H1 (cell line): ENCODE results near the gene RAB3GAP2. TPM values are rescaled to one million over a fixed set of nuclear protein-coding genes. Genes with fewer than 3 reads are reported as not detected.

Experiments used
- CTCF ChIA-PET: fragments of 300-600 bp; sonication (Branson Sonifier 250); formaldehyde crosslinking; loops from one replicate; lab custom pipeline; 2021; ENCODE audit not compliant: partially characterized antibody; lab: Charles Lee
- POLR2A ChIA-PET: fragments of 300-600 bp; sonication (Branson Sonifier 250); formaldehyde crosslinking; loops from one replicate; lab custom pipeline; 2021; ENCODE audit warnings: inconsistent platforms; ENCODE audit not compliant: partially characterized antibody; lab: Charles Lee
- DNase-seq, 2 experiments: peaks; one replicate each; pipeline versions ENCODE4 v3.0.0 to v3.0.0-alpha.2; 2010 to 2022; ENCODE audit warnings: low spot score in 2 of 2, low read depth in 1 of 2, mixed read lengths in 1 of 2
- FAIRE-seq: peaks from 2 replicates; lab custom pipeline; 2011; peaks lifted over from hg19 to GRCh38; lab: Jason Lieb, UNC
- H2AFZ ChIP-seq: 2 replicates; pipeline ENCODE4 v1.8.1; 2012; ENCODE audit warnings: low read length, inconsistent platforms
- H2AK5ac ChIP-seq: 2 replicates; pipeline ENCODE4 v1.6.1; 2013; ENCODE audit warnings: low read depth, low read length
- H2BK120ac ChIP-seq: replicated peaks from 2 replicates; pipeline ENCODE3; 2013; ENCODE audit warnings: low read depth, low read length, inconsistent platforms
- H2BK12ac ChIP-seq: 2 replicates; pipeline ENCODE4 v1.6.1; 2013; ENCODE audit warnings: low read depth, low read length
- H2BK15ac ChIP-seq: 2 replicates; pipeline ENCODE4 v1.6.1; 2013; ENCODE audit warnings: low read length
- H2BK20ac ChIP-seq: 2 replicates; pipeline ENCODE4 v1.6.1; 2013; ENCODE audit warnings: low read length
- H2BK5ac ChIP-seq: 2 replicates; pipeline ENCODE4 v1.6.1; 2013; ENCODE audit warnings: low read depth, low read length
- H3K14ac ChIP-seq: 2 replicates; pipeline ENCODE4 v1.6.1; 2013; ENCODE audit warnings: inconsistent platforms; ENCODE audit not compliant: insufficient read length
- H3K18ac ChIP-seq: 2 replicates; pipeline ENCODE4 v1.6.1; 2013; ENCODE audit warnings: low read length; ENCODE audit errors: extremely low read depth
- H3K23ac ChIP-seq: 2 replicates; pipeline ENCODE4 v1.6.1; 2013; ENCODE audit warnings: inconsistent platforms; ENCODE audit not compliant: insufficient read length
- H3K23me2 ChIP-seq: 2 replicates; pipeline ENCODE4 v1.6.1; 2013; ENCODE audit warnings: low read depth, low read length
- H3K27ac ChIP-seq: 2 replicates; pipeline ENCODE4 v1.6.1; 2011; ENCODE audit warnings: low read depth, low read length, inconsistent platforms
- H3K27me3 ChIP-seq, 4 experiments: replicated peaks in 1 of 4; 1 replicate in 1 of 4; 2 replicates in 3 of 4; pipeline versions ENCODE4 v1.6.1 to v1.8.1; 2011 to 2013; ENCODE audit warnings: low read length in 3 of 4, mild to moderate bottlenecking in 3 of 4, inconsistent platforms in 2 of 4, mixed read lengths in 2 of 4, moderate library complexity in 1 of 4; ENCODE audit not compliant: control insufficient read depth in 3 of 4, insufficient read depth in 3 of 4; ENCODE audit errors: extremely low read depth in 1 of 4
- H3K36me3 ChIP-seq, 4 experiments: 2 replicates each; pipeline versions ENCODE4 v1.6.1 to v1.8.1; 2011 to 2013; ENCODE audit warnings: mild to moderate bottlenecking in 4 of 4, low read length in 3 of 4, moderate library complexity in 2 of 4, control low read depth in 1 of 4, inconsistent platforms in 1 of 4; ENCODE audit not compliant: insufficient read depth in 4 of 4, control insufficient read depth in 2 of 4
- H3K4ac ChIP-seq: replicated peaks from 2 replicates; pipeline ENCODE3; 2013; ENCODE audit warnings: low read length, low read depth, mixed read lengths, inconsistent platforms; ENCODE audit not compliant: insufficient read length
- H3K4me1 ChIP-seq, 4 experiments: replicated peaks in 1 of 4; 1 replicate in 1 of 4; 2 replicates in 3 of 4; pipeline versions ENCODE4 v1.6.1 to v1.8.1; 2011 to 2013; ENCODE audit warnings: low read length in 3 of 4, inconsistent platforms in 2 of 4, mixed read lengths in 1 of 4; ENCODE audit not compliant: insufficient read depth in 4 of 4, control insufficient read depth in 3 of 4
- H3K4me2 ChIP-seq, 2 experiments: 2 replicates each; pipeline versions ENCODE4 v1.6.1 to v1.8.1; 2011 to 2013; ENCODE audit warnings: low read depth in 2 of 2, low read length in 2 of 2, control low read depth in 1 of 2, inconsistent platforms in 1 of 2, mild to moderate bottlenecking in 1 of 2; ENCODE audit not compliant: insufficient read depth in 1 of 2
- H3K4me3 ChIP-seq, 4 experiments: fragments of 200-600, 300-600 bp in 1 of 4; sonication (generic), shearing (Covaris generic), sonication (Bioruptor Twin) in 1 of 4; 2 replicates each; pipeline versions ENCODE4 v1.5.1 to v1.8.1; 2011 to 2016; ENCODE audit warnings: low read length in 4 of 4, low read depth in 3 of 4, control low read depth in 2 of 4, inconsistent platforms in 2 of 4, mild to moderate bottlenecking in 2 of 4, mixed read lengths in 1 of 4, moderate library complexity in 1 of 4; ENCODE audit not compliant: insufficient read depth in 2 of 4; ENCODE audit errors: extremely low read depth in 1 of 4
- H3K56ac ChIP-seq: replicated peaks from 2 replicates; pipeline ENCODE3; 2013; ENCODE audit warnings: low read depth, mild to moderate bottlenecking, mixed read lengths, low read length, inconsistent platforms; ENCODE audit not compliant: insufficient read length
- H3K79me1 ChIP-seq: 2 replicates; pipeline ENCODE4 v1.6.1; 2013; ENCODE audit warnings: low read depth, low read length, control low read depth
- H3K79me2 ChIP-seq, 2 experiments: 2 replicates each; pipeline versions ENCODE4 v1.6.1 to v1.8.1; 2012 to 2013; ENCODE audit warnings: low read length in 2 of 2, mild to moderate bottlenecking in 2 of 2, inconsistent platforms in 1 of 2; ENCODE audit not compliant: insufficient read depth in 2 of 2, control insufficient read depth in 1 of 2
- H3K9ac ChIP-seq, 4 experiments: replicated peaks in 1 of 4; 1 replicate in 1 of 4; 2 replicates in 3 of 4; pipeline versions ENCODE4 v1.6.1 to v1.8.1; 2011 to 2013; ENCODE audit warnings: low read depth in 3 of 4, low read length in 3 of 4, control low read depth in 2 of 4, mild to moderate bottlenecking in 2 of 4, moderate library complexity in 2 of 4, inconsistent platforms in 1 of 4; ENCODE audit errors: extremely low read depth in 1 of 4
- H3K9me3 ChIP-seq, 2 experiments: 2 replicates each; pipeline versions ENCODE4 v1.6.1 to v1.8.1; 2012 to 2013; ENCODE audit warnings: mild to moderate bottlenecking in 2 of 2, moderate library complexity in 2 of 2, control low read depth in 1 of 2, inconsistent platforms in 1 of 2, low read depth in 1 of 2, low read length in 1 of 2, mixed read lengths in 1 of 2; ENCODE audit not compliant: insufficient read depth in 2 of 2
- H4K20me1 ChIP-seq, 2 experiments: replicated peaks in 1 of 2; 2 replicates each; pipeline versions ENCODE3 to v1.8.1; 2011 to 2013; ENCODE audit warnings: inconsistent platforms in 2 of 2, low read length in 2 of 2, mild to moderate bottlenecking in 1 of 2; ENCODE audit not compliant: insufficient read depth in 2 of 2, control insufficient read depth in 1 of 2
- H4K5ac ChIP-seq: 2 replicates; pipeline ENCODE4 v1.6.1; 2013; ENCODE audit warnings: low read length, low read depth, mixed read lengths, inconsistent platforms; ENCODE audit not compliant: insufficient read length
- H4K8ac ChIP-seq: 2 replicates; pipeline ENCODE4 v1.8.0; 2013; ENCODE audit warnings: mild to moderate bottlenecking, moderate library complexity, low read length, inconsistent platforms; ENCODE audit not compliant: insufficient read depth; ENCODE audit errors: extremely low read depth
- H4K91ac ChIP-seq: replicated peaks from 2 replicates; pipeline ENCODE3; 2013; ENCODE audit warnings: low read length, mixed read lengths, inconsistent platforms; ENCODE audit not compliant: insufficient read length
- BACH1 ChIP-seq: IDR thresholded peaks from 2 replicates; pipeline ENCODE4 v1.6.1; 2012; ENCODE audit warnings: low read length, improper control_type of control experiment
- EGR1 ChIP-seq: IDR thresholded peaks from 2 replicates; pipeline ENCODE4 v1.6.1; 2011; ENCODE audit warnings: low read depth, low read length, borderline replicate concordance
- KDM5A ChIP-seq: fragments of 200-600 bp; IDR thresholded peaks from 2 replicates; pipeline ENCODE4 v1.7.1; 2012; ENCODE audit warnings: mild to moderate bottlenecking, low read length, inconsistent platforms, mixed read lengths
- POLR2A ChIP-seq, 2 experiments: IDR thresholded peaks; 1 replicate in 1 of 2; 2 replicates in 1 of 2; pipeline ENCODE4 v1.6.1; 2011; ENCODE audit warnings: low read depth in 2 of 2, low read length in 2 of 2, mild to moderate bottlenecking in 2 of 2; ENCODE audit errors: control extremely low read depth in 1 of 2
- RAD21 ChIP-seq, 2 experiments: IDR thresholded peaks in 1 of 2; conservative IDR thresholded peaks in 1 of 2; 2 replicates each; pipeline ENCODE4 v1.6.1; 2011; ENCODE audit warnings: low read depth in 2 of 2, low read length in 2 of 2, improper control_type of control experiment in 1 of 2, inconsistent platforms in 1 of 2, mild to moderate bottlenecking in 1 of 2, moderate library complexity in 1 of 2
- SIX5 ChIP-seq: IDR thresholded peaks from 2 replicates; pipeline ENCODE4 v1.6.1; 2011; ENCODE audit warnings: mild to moderate bottlenecking, low read depth, low read length
- USF2 ChIP-seq: IDR thresholded peaks from 2 replicates; pipeline ENCODE4 v1.6.1; 2011; ENCODE audit warnings: low read length, improper control_type of control experiment
- WGBS, 2 experiments: shearing (Covaris generic) in 1 of 2; methylation state at CpG; one replicate each; pipeline versions ENCODE4 v1.1.6 to v1.1.7; 2013 to 2015; ENCODE audit warnings: low lambda C conversion rate in 2 of 2, mixed read lengths in 2 of 2, inconsistent platforms in 1 of 2, low coverage in 1 of 2, missing lambda C conversion rate in 1 of 2; ENCODE audit not compliant: insufficient replicate concordance in 2 of 2, insufficient coverage in 1 of 2, insufficient read length in 1 of 2; ENCODE audit errors: extremely low coverage in 1 of 2, missing lambda C conversion rate in 1 of 2; 5-methylcytosine and 5-hydroxymethylcytosine counted together
- polyA plus RNA-seq, 7 experiments: library from polyadenylated mRNA; depleted of rRNA in 3 of 7; stranded (reverse) in 5 of 7; unstranded in 2 of 7; fragments of >200 nt in 5 of 7; fragments of 200-250 nt in 2 of 7; gene quantifications; 1 replicate in 5 of 7; 2 replicates in 1 of 7; 4 replicates in 1 of 7; pipeline versions ENCODE4 v1.2.1 to v1.2.3, GENCODE V29; 2011 to 2013; ENCODE audit warnings: missing spikeins in 2 of 7, mixed read lengths in 2 of 7
- total RNA-seq: library from RNA; stranded (reverse); fragmentation: NEBNext Ultra II Directional; extraction: Animal tissue kit (Norgen Biotek cat#: 25700); gene quantifications from 2 replicates; pipeline ENCODE4 v1.2.1, GENCODE V29; 2021
- TF ChIP-seq, protein P1 (sequence below): IDR thresholded peaks from 2 replicates; pipeline ENCODE4 v1.6.1; 2011; ENCODE audit warnings: low read depth, mild to moderate bottlenecking, low read length; ENCODE audit not compliant: insufficient read depth

RAB3GAP2 gene
- total and polyA plus RNA-seq, 2 of the 8 experiments (the other 6 are each of a cell fraction or from before 2014, with no cell fraction given) = 19.7 to 52.7 TPM

GRCh38 chr1:220124542-220124941 is 147.7 kb downstream of the RAB3GAP2 start:
- Histone ChIP-seq H3K4me3 (no peak overlapping the region), H3K4ac (no peak overlapping the region), H2BK12ac (no peak overlapping the region), H3K23ac (no peak overlapping the region), H3K79me2 (no peaks in the 10 kb centered on the region)
- TF ChIP-seq BACH1 (no peak), RAD21 (IDR thresholded peaks at IDR 0.05 in 1 of 2, conservative IDR thresholded peaks at IDR 0.05 in 1 of 2; ENCODE audit: low read depth in 2 of 2, low read length in 2 of 2) (no peak), SIX5 (no peak), POLR2A (IDR thresholded peaks at IDR 0.05; ENCODE audit: control extremely low read depth in 1 of 2, low read depth in 2 of 2, low read length in 2 of 2) (no peak), USF2 (no peak), KDM5A (no peak), EGR1 (no peak)
- TF ChIP-seq, protein P1, sequence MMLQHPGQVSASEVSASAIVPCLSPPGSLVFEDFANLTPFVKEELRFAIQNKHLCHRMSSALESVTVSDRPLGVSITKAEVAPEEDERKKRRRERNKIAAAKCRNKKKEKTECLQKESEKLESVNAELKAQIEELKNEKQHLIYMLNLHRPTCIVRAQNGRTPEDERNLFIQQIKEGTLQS = no peak
- TF ChIP-seq, all 59 proteins: peak for 0
- Histone ChIP-seq H3K36me3 (peaks cover 0 to 21% (median 6%) of the 10 kb centered on the region in 4 experiments; a peak in 3 of 8 replicates), H3K56ac (no peak overlapping the region), H4K5ac (no peak overlapping the region), H3K9me3 (no peaks in the 10 kb centered on the region), H4K20me1 (peaks cover 0 to 1% of the 10 kb centered on the region in 2 experiments), H3K27ac (no peak overlapping the region), H2BK120ac (no peak overlapping the region), H2AFZ (no peak overlapping the region), H4K91ac (no peak overlapping the region), H2AK5ac (no peak overlapping the region), H2BK5ac (no peak overlapping the region), H3K23me2 (no peaks in the 10 kb centered on the region), H3K4me2 (no peak overlapping the region), H2BK15ac (no peak overlapping the region), H3K4me1 (peaks cover 0 to 3% (median 0%) of the 10 kb centered on the region in 4 experiments; a peak in 2 of 7 replicates), H3K79me1 (no peaks in the 10 kb centered on the region; the same call in 1 of the 2 replicates), H3K14ac (no peak overlapping the region), H2BK20ac (no peak overlapping the region), H3K27me3 (no peaks in the 10 kb centered on the region), H3K9ac (no peak overlapping the region), H4K8ac (no peak overlapping the region), H3K18ac (no peak overlapping the region)
- FAIRE-seq (no peak), DNase-seq (no peak)
- WGBS, 2 experiments = 67% methylated on average over 1 of the region's 1 CpG; no CpG with 5 or more reads in 1 of the 2 experiments
- POLR2A ChIA-PET = interaction anchor here (1.2 kb wide), 1 partner anchor 13 kb away, joined by 3 read pairs; no protein-coding TSS in a partner anchor
- CTCF ChIA-PET = interaction anchor here (0.6 to 4.6 kb wide), 9 partner anchors 9 to 990 kb away, joined by 3 to 38 read pairs (median 3); no protein-coding TSS in a partner anchor
